ENCODE results near the gene KIAA2012. TPM values are rescaled to one million over a fixed set of nuclear protein-coding genes. Genes with fewer than 3 reads are reported as not detected.

KIAA2012 gene
- total RNA-seq, 2 experiments from 2014 or later = not detected

GRCh38 chr2:202133200-202133908, 60.3 kb downstream of the KIAA2012 start:
- no peaks in the 10 kb centered on the region for H3K9me2 ChIP-seq (ENCODE audit: insufficient read depth, low read length)
- BruUV-seq (replicated peaks) = no TSS peak
- TF ChIP-seq, protein P1, sequence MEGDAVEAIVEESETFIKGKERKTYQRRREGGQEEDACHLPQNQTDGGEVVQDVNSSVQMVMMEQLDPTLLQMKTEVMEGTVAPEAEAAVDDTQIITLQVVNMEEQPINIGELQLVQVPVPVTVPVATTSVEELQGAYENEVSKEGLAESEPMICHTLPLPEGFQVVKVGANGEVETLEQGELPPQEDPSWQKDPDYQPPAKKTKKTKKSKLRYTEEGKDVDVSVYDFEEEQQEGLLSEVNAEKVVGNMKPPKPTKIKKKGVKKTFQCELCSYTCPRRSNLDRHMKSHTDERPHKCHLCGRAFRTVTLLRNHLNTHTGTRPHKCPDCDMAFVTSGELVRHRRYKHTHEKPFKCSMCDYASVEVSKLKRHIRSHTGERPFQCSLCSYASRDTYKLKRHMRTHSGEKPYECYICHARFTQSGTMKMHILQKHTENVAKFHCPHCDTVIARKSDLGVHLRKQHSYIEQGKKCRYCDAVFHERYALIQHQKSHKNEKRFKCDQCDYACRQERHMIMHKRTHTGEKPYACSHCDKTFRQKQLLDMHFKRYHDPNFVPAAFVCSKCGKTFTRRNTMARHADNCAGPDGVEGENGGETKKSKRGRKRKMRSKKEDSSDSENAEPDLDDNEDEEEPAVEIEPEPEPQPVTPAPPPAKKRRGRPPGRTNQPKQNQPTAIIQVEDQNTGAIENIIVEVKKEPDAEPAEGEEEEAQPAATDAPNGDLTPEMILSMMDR (conservative IDR thresholded peaks at IDR 0.05; ENCODE audit: low read length) = no peak
- TF ChIP-seq EZH2phosphoT487 (IDR thresholded peaks at IDR 0.05; ENCODE audit: borderline replicate concordance, low read depth, low read length) = no peak
- no peak overlapping the region for H3K4me2 ChIP-seq (ENCODE audit: low read length)
- H3K4me3 ChIP-seq (ENCODE audit: low read depth, low read length, poor library complexity, severe bottlenecking) = no peak overlapping the region
- CTCF ChIA-PET (ENCODE audit: unreplicated experiment) = no interaction called here
- POLR2A ChIA-PET = interaction anchor here (0.7 kb wide), 1 partner anchor 11 kb away, joined by 4 read pairs; no protein-coding TSS in a partner anchor
- H3K36me3 ChIP-seq (ENCODE audit: insufficient read depth, low read length) = no peaks in the 10 kb centered on the region
- H3K9me3 ChIP-seq (ENCODE audit: low read length) = no peaks in the 10 kb centered on the region
- no peak overlapping the region for H3K27ac ChIP-seq (ENCODE audit: low read depth, low read length, poor library complexity, severe bottlenecking)
- no peaks in the 10 kb centered on the region for H3K79me2 ChIP-seq (ENCODE audit: insufficient read depth, low read depth, low read length)
- intact Hi-C loops (cut with micrococcal nuclease; ENCODE audit: unreplicated experiment) = no loop called here
- DNase-seq (ENCODE audit: low spot score) = no peak
- no peak overlapping the region for H2AFZ ChIP-seq (ENCODE audit: low read length)
- no peaks in the 10 kb centered on the region for H4K20me1 ChIP-seq (ENCODE audit: insufficient read depth, low read length)
- no peaks in the 10 kb centered on the region for H3K4me1 ChIP-seq (ENCODE audit: insufficient read depth, low read length, poor library complexity, severe bottlenecking)

DNA sequence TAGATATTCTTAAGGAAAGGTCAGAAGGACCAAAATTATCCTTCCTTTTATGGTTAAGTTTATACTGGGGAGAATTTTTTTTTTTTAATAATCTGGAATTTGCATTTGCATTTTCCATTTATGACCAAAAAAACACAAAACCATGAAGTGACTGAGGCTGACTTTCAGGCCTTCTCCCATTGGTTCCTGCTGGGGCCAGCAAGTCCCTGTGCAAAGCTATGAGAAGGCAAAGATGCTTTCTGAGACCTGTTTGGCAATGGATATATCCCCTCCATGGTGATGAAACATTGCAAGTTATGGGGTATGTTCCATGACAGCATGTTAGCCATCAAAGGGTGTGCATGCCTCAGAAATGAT, 60.8 kb downstream of the KIAA2012 start:
- no TSS peak for BruUV-seq (replicated peaks)

More for the DNA sequence above, 60.8 kb downstream of the KIAA2012 start:
- ChIA-PET POLR2A (interaction anchor here (0.7 kb wide), 2 partner anchors 10 to 174 kb away, joined by 3 to 4 read pairs; no protein-coding TSS in a partner anchor), CTCF (ENCODE audit: unreplicated experiment) (no interaction called here)
- no peaks in the 10 kb centered on the region for H3K9me2 ChIP-seq (ENCODE audit: insufficient read depth, low read length)
- H4K20me1 ChIP-seq (ENCODE audit: insufficient read depth, low read length) = no peaks in the 10 kb centered on the region
- no peaks in the 10 kb centered on the region for H3K36me3 ChIP-seq (ENCODE audit: insufficient read depth, low read length)
- intact Hi-C loops (cut with micrococcal nuclease; ENCODE audit: unreplicated experiment) = no loop called here
- DNase-seq (ENCODE audit: low spot score) = no peak
- no peak overlapping the region for H3K27ac ChIP-seq (ENCODE audit: low read depth, low read length, poor library complexity, severe bottlenecking)
- no peaks in the 10 kb centered on the region for H3K9me3 ChIP-seq (ENCODE audit: low read length)
- H3K4me2 ChIP-seq (ENCODE audit: low read length) = no peak overlapping the region
- TF ChIP-seq EZH2phosphoT487 (IDR thresholded peaks at IDR 0.05; ENCODE audit: borderline replicate concordance, low read depth, low read length) = no peak
- TF ChIP-seq, protein P1 (conservative IDR thresholded peaks at IDR 0.05; ENCODE audit: low read length) = no peak
- no peak overlapping the region for H3K4me3 ChIP-seq (ENCODE audit: low read depth, low read length, poor library complexity, severe bottlenecking)
- H2AFZ ChIP-seq (ENCODE audit: low read length) = no peak overlapping the region
- no peaks in the 10 kb centered on the region for H3K79me2 ChIP-seq (ENCODE audit: insufficient read depth, low read depth, low read length)
- H3K4me1 ChIP-seq (ENCODE audit: insufficient read depth, low read length, poor library complexity, severe bottlenecking) = no peaks in the 10 kb centered on the region
